Activated B cell treated with CpG ODN at 0.5 μM for 24 hours (primary cell): ENCODE data around the gene PITHD1. TPM values are rescaled to one million over a fixed set of nuclear protein-coding genes. Genes with fewer than 3 reads are reported as not detected.

Source experiments
- ATAC-seq: fragments of 200-7000 bp; cut with Tn5 transposase; one replicate; pipeline ENCODE4 v1.10.0; 2021; ENCODE audit warnings: low read depth, mild to moderate bottlenecking, moderate library complexity
- CTCF ChIA-PET: fragments of 350-600 bp; sonication (Branson Sonifier 250); formaldehyde crosslinking; loops from one replicate; lab custom pipeline; 2021; ENCODE audit warnings: antibody characterized with exemption; lab: Charles Lee
- POLR2A ChIA-PET: fragments of 350-600 bp; sonication (Branson Sonifier 250); formaldehyde crosslinking; loops from one replicate; lab custom pipeline; 2021; ENCODE audit warnings: antibody characterized with exemption; lab: Charles Lee
- DNase-seq: peaks from one replicate; pipeline ENCODE4 v3.0.0; 2022
- H3K27ac Mint-ChIP-seq: one replicate; pipeline ENCODE4 v1.8.0; 2020; ENCODE audit warnings: mixed read lengths
- H3K27me3 Mint-ChIP-seq: one replicate; pipeline ENCODE4 v1.8.0; 2021; ENCODE audit warnings: mixed read lengths
- H3K36me3 Mint-ChIP-seq: one replicate; pipeline ENCODE4 v1.8.0; 2021; ENCODE audit warnings: low read depth, mixed read lengths
- H3K4me1 Mint-ChIP-seq: one replicate; pipeline ENCODE4 v1.8.0; 2021; ENCODE audit warnings: mixed read lengths
- H3K4me3 Mint-ChIP-seq: one replicate; pipeline ENCODE4 v1.8.0; 2020; ENCODE audit warnings: mild to moderate bottlenecking, mixed read lengths
- H3K9me3 Mint-ChIP-seq: one replicate; pipeline ENCODE4 v1.8.0; 2020; ENCODE audit warnings: mixed read lengths
- intact Hi-C: fragments of 100-400 bp; cut with micrococcal nuclease; formaldehyde crosslinking; loops from one replicate; pipeline ENCODE4 v1.15.1; 2024
- total RNA-seq: library from RNA; stranded (reverse); gene quantifications from 2 replicates; pipeline ENCODE4 v1.2.3, GENCODE V29; 2022
- TF ChIP-seq, protein P1 (sequence below): fragments of 200-600 bp; IDR thresholded peaks from one replicate; pipeline ENCODE4 v1.8.0; 2022; ENCODE audit warnings: antibody characterized with exemption, mild to moderate bottlenecking

PITHD1 gene
- total RNA-seq, 1 donor from 2014 or later, result 58.7 TPM

DNA sequence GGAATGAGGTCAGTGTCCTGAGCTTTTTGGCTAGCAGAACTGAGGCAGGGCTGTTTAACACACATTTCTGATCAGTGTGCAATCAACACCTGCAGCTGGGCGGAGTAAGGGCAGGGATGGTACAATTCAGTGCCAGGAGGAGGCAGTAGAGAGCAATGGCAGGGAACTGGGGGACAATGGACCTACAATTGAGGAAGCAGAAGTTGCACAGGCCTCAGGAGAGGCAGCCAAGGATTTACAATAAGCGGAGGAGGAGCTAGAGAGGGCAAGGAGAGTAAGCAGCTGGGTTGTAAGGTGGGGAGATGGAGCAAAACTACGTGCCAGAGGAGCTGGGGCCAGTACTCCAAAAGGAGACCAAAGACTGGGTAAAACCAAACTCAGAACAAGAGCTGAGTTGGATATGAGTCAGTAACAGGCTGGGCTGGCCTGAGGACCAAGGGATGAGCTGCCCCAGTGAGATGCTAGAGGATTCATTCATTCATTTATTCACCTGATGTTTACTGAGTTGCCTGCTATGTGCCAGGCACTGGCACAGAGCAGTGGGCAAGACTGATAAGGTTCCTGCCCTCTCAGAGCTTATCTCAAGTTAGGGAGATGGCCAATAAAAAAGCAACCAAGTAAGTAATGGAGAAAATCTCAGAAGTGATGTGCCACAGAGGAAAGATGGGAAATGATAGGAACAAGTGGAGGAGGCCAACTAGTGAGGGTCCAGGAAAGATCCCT is 32.8 kb downstream of the PITHD1 start:
- intact Hi-C loops, result loop anchor here (1.0 kb wide), 1 partner anchor 14 kb away; the partner anchor contains the start of gene HMGCL
- Mint-ChIP-seq H3K27ac (peak overlapping the region; percentile 47), H3K4me1 (peaks cover 25% of the 10 kb centered on the region), H3K4me3 (no peak overlapping the region), H3K36me3 (peaks cover 38% of the 10 kb centered on the region), H3K27me3 (no peaks in the 10 kb centered on the region), H3K9me3 (no peaks in the 10 kb centered on the region)
- POLR2A ChIA-PET, result interaction anchor here (0.7 to 4.0 kb wide), 11 partner anchors 10 to 380 kb away, joined by 3 to 44 read pairs (median 18); partner anchors contain the start of genes CNR2, GALE, HMGCL and PNRC2
- ATAC-seq (peak; percentile 86), DNase-seq (peak; percentile 47)
- TF ChIP-seq, protein P1, sequence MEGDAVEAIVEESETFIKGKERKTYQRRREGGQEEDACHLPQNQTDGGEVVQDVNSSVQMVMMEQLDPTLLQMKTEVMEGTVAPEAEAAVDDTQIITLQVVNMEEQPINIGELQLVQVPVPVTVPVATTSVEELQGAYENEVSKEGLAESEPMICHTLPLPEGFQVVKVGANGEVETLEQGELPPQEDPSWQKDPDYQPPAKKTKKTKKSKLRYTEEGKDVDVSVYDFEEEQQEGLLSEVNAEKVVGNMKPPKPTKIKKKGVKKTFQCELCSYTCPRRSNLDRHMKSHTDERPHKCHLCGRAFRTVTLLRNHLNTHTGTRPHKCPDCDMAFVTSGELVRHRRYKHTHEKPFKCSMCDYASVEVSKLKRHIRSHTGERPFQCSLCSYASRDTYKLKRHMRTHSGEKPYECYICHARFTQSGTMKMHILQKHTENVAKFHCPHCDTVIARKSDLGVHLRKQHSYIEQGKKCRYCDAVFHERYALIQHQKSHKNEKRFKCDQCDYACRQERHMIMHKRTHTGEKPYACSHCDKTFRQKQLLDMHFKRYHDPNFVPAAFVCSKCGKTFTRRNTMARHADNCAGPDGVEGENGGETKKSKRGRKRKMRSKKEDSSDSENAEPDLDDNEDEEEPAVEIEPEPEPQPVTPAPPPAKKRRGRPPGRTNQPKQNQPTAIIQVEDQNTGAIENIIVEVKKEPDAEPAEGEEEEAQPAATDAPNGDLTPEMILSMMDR, result peak; percentile 78
- CTCF ChIA-PET, result interaction anchor here (0.7 to 5.6 kb wide), 32 partner anchors 9 to 582 kb away, joined by 3 to 188 read pairs (median 5); partner anchors contain the start of genes CNR2, FUCA1, HMGCL and LYPLA2

GRCh38 chr1:23814016-23814415 is 35.8 kb downstream of the PITHD1 start:
- Mint-ChIP-seq H3K4me1 (peaks cover 25% of the 10 kb centered on the region), H3K36me3 (peaks cover 55% of the 10 kb centered on the region), H3K4me3 (no peak overlapping the region), H3K27me3 (no peaks in the 10 kb centered on the region), H3K27ac (no peak overlapping the region), H3K9me3 (no peaks in the 10 kb centered on the region)
- TF ChIP-seq, protein P1, result no peak
- CTCF ChIA-PET, result interaction anchor here (0.9 to 5.6 kb wide), 2 partner anchors 102 to 578 kb away, joined by 4 to 188 read pairs; partner anchors contain the start of gene CNR2
- ATAC-seq (no peak), DNase-seq (no peak)
- POLR2A ChIA-PET, result interaction anchor here (1.2 kb wide), 1 partner anchor 23 kb away, joined by 3 read pairs; the partner anchor contains the start of gene LYPLA2
- intact Hi-C loops, result no loop called here

GRCh38 chr1:23816361-23816760 is 38.1 kb downstream of the PITHD1 start:
- H3K27ac Mint-ChIP-seq, result no peak overlapping the region
- TF ChIP-seq, protein P1, result no peak
- ATAC-seq, result no peak
- intact Hi-C loops, result no loop called here
- CTCF ChIA-PET, result interaction anchor here (3.5 kb wide), 1 partner anchor 100 kb away, joined by 13 read pairs; no protein-coding TSS in a partner anchor
- H3K4me1 Mint-ChIP-seq, result peaks cover 6% of the 10 kb centered on the region
- no peak overlapping the region for H3K4me3 Mint-ChIP-seq
- peaks cover 56% of the 10 kb centered on the region for H3K36me3 Mint-ChIP-seq
- POLR2A ChIA-PET, result interaction anchor here (0.7 to 0.8 kb wide), 3 partner anchors 9 to 96 kb away, joined by 3 read pairs; partner anchors contain the start of genes GALE and HMGCL
- no peak for DNase-seq
- no peaks in the 10 kb centered on the region for H3K27me3 Mint-ChIP-seq
- H3K9me3 Mint-ChIP-seq, result no peaks in the 10 kb centered on the region

DNA sequence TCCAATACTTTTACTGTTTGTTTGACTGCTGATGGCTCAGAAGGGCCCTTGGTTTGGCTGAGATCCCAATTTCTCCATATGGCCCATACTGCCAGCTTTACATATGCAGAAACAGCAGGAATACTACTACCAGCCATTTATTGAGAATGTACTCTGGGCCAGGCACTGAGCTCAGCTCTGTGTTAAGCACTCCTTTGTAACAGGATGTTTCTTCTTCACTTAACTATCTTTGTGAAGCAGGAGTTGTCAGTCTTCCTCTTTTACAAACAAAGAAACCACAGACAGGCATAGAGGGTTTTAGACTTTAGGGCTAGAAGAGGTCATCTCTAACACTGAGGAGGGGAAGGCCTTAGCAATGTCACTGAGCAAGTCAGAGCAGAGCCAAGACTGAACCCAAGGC is 38.7 kb downstream of the PITHD1 start:
- Mint-ChIP-seq H3K9me3 (no peaks in the 10 kb centered on the region), H3K4me3 (no peak overlapping the region), H3K4me1 (peaks cover 3% of the 10 kb centered on the region), H3K27me3 (no peaks in the 10 kb centered on the region), H3K36me3 (peaks cover 51% of the 10 kb centered on the region), H3K27ac (no peak overlapping the region)
- ATAC-seq (no peak), DNase-seq (no peak)
- intact Hi-C loops, result no loop called here
- TF ChIP-seq, protein P1, result no peak
- CTCF ChIA-PET, result interaction anchor here (3.5 kb wide), 1 partner anchor 99 kb away, joined by 13 read pairs; no protein-coding TSS in a partner anchor
- POLR2A ChIA-PET, result interaction anchor here (0.8 kb wide), 1 partner anchor 8 kb away, joined by 3 read pairs; the partner anchor contains the start of gene HMGCL

GRCh38 chr1:23817633-23818032 is 39.4 kb downstream of the PITHD1 start:
- Mint-ChIP-seq H3K27ac (no peak overlapping the region), H3K27me3 (no peaks in the 10 kb centered on the region), H3K4me3 (no peak overlapping the region), H3K36me3 (peaks cover 47% of the 10 kb centered on the region), H3K9me3 (no peaks in the 10 kb centered on the region), H3K4me1 (peaks cover under 1% of the 10 kb centered on the region)
- DNase-seq (no peak), ATAC-seq (no peak)
- TF ChIP-seq, protein P1, result no peak
- CTCF ChIA-PET, result interaction anchor here (1.0 to 3.5 kb wide), 2 partner anchors 11 to 99 kb away, joined by 3 to 13 read pairs; no protein-coding TSS in a partner anchor
- POLR2A ChIA-PET, result no interaction called here
- intact Hi-C loops, result no loop called here
